Measurements from ENCODE around the gene IPO9. TPM values are rescaled to one million over a fixed set of nuclear protein-coding genes. Genes with fewer than 3 reads are reported as not detected.

The IPO9 gene
- total RNA-seq, 1 experiment from 2014 or later, result 121 TPM

DNA sequence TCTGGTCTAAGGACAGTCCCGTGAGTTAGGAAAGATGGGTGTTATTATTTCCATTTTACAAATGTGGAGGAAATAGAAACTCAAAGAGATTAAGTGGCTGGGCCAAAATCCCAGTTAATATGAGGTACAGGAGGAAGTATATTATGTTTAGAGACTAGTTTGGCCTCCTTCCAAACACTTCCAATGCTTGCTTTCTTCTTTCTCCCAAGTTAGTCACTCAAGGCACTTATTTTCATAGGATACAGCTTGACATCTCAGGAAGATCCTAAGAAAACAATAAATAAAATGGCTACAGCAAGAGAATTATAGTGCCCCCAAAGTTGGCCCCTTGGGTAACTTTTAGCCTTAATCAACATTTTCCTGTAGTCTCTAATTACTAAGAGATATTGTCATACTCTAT lies 47.5 kb upstream of the IPO9 start:
- peaks cover 17% of the 10 kb centered on the region for H3K36me3 ChIP-seq (ENCODE audit: insufficient read depth, low read length, poor library complexity, severe bottlenecking)
- H3K27ac ChIP-seq (ENCODE audit: low read depth, low read length, poor library complexity, severe bottlenecking), result peak overlapping the region; percentile 9
- H3K4me1 ChIP-seq (ENCODE audit: insufficient read depth, low read length, poor library complexity, severe bottlenecking), result peaks cover 55% of the 10 kb centered on the region
- intact Hi-C loops (cut with micrococcal nuclease; ENCODE audit: unreplicated experiment), result no loop called here
- H3K27me3 ChIP-seq (replicated peaks; ENCODE audit: insufficient read depth, low read depth, low read length, poor library complexity), result no peaks in the 10 kb centered on the region
- ChIA-PET CTCF (interaction anchor here (0.9 to 1.4 kb wide), 2 partner anchors 12 to 38 kb away, joined by 3 to 4 read pairs; no protein-coding TSS in a partner anchor), POLR2A (ENCODE audit: low non-redundant PET) (no interaction called here)
- DNase-seq (ENCODE audit: low spot score), result peak; percentile 39
- no TSS peak for BruUV-seq (replicated peaks)
- no peak overlapping the region for H3K4me3 ChIP-seq (ENCODE audit: low read depth, low read length, poor library complexity, severe bottlenecking)
- H3K9me3 ChIP-seq (ENCODE audit: low read depth, low read length, poor library complexity, severe bottlenecking), result no peaks in the 10 kb centered on the region
- TF ChIP-seq, protein P1, sequence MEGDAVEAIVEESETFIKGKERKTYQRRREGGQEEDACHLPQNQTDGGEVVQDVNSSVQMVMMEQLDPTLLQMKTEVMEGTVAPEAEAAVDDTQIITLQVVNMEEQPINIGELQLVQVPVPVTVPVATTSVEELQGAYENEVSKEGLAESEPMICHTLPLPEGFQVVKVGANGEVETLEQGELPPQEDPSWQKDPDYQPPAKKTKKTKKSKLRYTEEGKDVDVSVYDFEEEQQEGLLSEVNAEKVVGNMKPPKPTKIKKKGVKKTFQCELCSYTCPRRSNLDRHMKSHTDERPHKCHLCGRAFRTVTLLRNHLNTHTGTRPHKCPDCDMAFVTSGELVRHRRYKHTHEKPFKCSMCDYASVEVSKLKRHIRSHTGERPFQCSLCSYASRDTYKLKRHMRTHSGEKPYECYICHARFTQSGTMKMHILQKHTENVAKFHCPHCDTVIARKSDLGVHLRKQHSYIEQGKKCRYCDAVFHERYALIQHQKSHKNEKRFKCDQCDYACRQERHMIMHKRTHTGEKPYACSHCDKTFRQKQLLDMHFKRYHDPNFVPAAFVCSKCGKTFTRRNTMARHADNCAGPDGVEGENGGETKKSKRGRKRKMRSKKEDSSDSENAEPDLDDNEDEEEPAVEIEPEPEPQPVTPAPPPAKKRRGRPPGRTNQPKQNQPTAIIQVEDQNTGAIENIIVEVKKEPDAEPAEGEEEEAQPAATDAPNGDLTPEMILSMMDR (conservative IDR thresholded peaks at IDR 0.05; ENCODE audit: low read depth, low read length), result no peak
- TF ChIP-seq EZH2 (IDR thresholded peaks at IDR 0.05; ENCODE audit: borderline replicate concordance, low read depth, low read length, poor library complexity, severe bottlenecking), result no peak

DNA sequence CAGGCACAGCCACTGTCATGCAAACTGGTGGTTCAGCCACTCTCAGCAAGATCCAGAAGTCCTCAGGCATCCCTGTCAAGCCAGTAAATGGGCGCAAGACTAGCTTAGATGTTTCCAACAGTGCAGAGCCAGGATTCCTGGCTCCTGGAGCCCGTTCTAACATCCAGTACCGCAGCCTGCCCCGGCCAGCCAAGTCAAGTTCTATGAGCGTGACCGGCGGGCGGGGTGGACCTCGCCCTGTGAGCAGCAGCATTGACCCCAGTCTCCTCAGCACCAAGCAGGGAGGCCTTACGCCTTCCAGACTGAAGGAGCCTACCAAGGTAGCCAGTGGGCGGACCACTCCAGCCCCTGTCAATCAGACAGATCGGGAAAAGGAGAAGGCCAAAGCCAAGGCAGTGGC lies 46.6 kb upstream of the IPO9 start:
- TF ChIP-seq, protein P1 (conservative IDR thresholded peaks at IDR 0.05; ENCODE audit: low read depth, low read length), result no peak
- no peak for TF ChIP-seq EZH2 (IDR thresholded peaks at IDR 0.05; ENCODE audit: borderline replicate concordance, low read depth, low read length, poor library complexity, severe bottlenecking)
- ChIA-PET POLR2A (ENCODE audit: low non-redundant PET) (no interaction called here), CTCF (no interaction called here)
- BruUV-seq (replicated peaks), result no TSS peak
- Histone ChIP-seq H3K4me1 (ENCODE audit: insufficient read depth, low read length, poor library complexity, severe bottlenecking) (peaks cover 55% of the 10 kb centered on the region), H3K4me3 (ENCODE audit: low read depth, low read length, poor library complexity, severe bottlenecking) (no peak overlapping the region), H3K27ac (ENCODE audit: low read depth, low read length, poor library complexity, severe bottlenecking) (peak overlapping the region; percentile 48), H3K27me3 (replicated peaks; ENCODE audit: insufficient read depth, low read depth, low read length, poor library complexity) (no peaks in the 10 kb centered on the region), H3K36me3 (ENCODE audit: insufficient read depth, low read length, poor library complexity, severe bottlenecking) (peaks cover 22% of the 10 kb centered on the region), H3K9me3 (ENCODE audit: low read depth, low read length, poor library complexity, severe bottlenecking) (no peaks in the 10 kb centered on the region)
- no peak for DNase-seq (ENCODE audit: low spot score)
- intact Hi-C loops (cut with micrococcal nuclease; ENCODE audit: unreplicated experiment), result no loop called here

DNA sequence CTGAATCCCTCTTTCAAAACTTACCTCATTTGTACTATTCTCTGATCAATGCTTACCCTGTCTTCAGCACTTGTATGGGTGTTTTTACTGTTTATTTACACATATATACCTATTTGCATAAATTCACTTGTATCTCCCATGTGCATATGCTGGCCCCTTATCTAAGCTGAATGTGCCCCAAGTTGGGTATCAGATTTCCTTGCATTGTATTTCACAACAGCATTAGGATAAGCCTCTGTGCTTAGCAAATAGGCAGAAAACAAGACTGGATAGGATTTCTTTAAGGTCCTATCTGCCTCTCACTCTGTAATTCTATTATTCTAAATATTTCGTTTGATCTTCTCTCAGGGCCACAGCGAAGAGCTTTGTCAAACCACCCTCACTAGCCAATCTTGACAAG lies 45.9 kb upstream of the IPO9 start:
- H3K9me3 ChIP-seq (ENCODE audit: low read depth, low read length, poor library complexity, severe bottlenecking), result no peaks in the 10 kb centered on the region
- H3K4me3 ChIP-seq (ENCODE audit: low read depth, low read length, poor library complexity, severe bottlenecking), result no peak overlapping the region
- ChIA-PET POLR2A (ENCODE audit: low non-redundant PET) (no interaction called here), CTCF (interaction anchor here (1.4 kb wide), 1 partner anchor 9 kb away, joined by 3 read pairs; no protein-coding TSS in a partner anchor)
- no peaks in the 10 kb centered on the region for H3K27me3 ChIP-seq (replicated peaks; ENCODE audit: insufficient read depth, low read depth, low read length, poor library complexity)
- H3K36me3 ChIP-seq (ENCODE audit: insufficient read depth, low read length, poor library complexity, severe bottlenecking), result peaks cover 28% of the 10 kb centered on the region
- TF ChIP-seq, protein P1 (conservative IDR thresholded peaks at IDR 0.05; ENCODE audit: low read depth, low read length), result no peak
- no peak for TF ChIP-seq EZH2 (IDR thresholded peaks at IDR 0.05; ENCODE audit: borderline replicate concordance, low read depth, low read length, poor library complexity, severe bottlenecking)
- peaks cover 50% of the 10 kb centered on the region for H3K4me1 ChIP-seq (ENCODE audit: insufficient read depth, low read length, poor library complexity, severe bottlenecking)
- H3K27ac ChIP-seq (ENCODE audit: low read depth, low read length, poor library complexity, severe bottlenecking), result peak overlapping the region; percentile 48
- BruUV-seq (replicated peaks), result no TSS peak
- peak; percentile 49 for DNase-seq (ENCODE audit: low spot score)
- intact Hi-C loops (cut with micrococcal nuclease; ENCODE audit: unreplicated experiment), result no loop called here

Measured in A673 (cell line).